Measurements from ENCODE around the gene SPP2.

- TF ChIP-seq POLR2AphosphoS5 (IDR thresholded peaks at IDR 0.05; ENCODE audit: borderline replicate concordance, low read depth, low read length) (no peak), EZH2 (IDR thresholded peaks at IDR 0.05) (no peak)
These were observed 41.8 kb downstream of the SPP2 start for GRCh38 chr2:234092344-234092743.
